Activated naive CD8-positive, alpha-beta T cell treated with anti-CD3 and anti-CD28 coated beads, Interleukin-2, amount 50 U/mL, for 16 hours (primary cell): ENCODE measurements around the gene PGM5.
"Not testable (repeated sequence)": the region's sequence is repeated elsewhere in the genome, so short reads cannot be mapped to it uniquely, and the experiment has no call there.

Experiments used
- DNase-seq: peaks from one replicate; pipeline ENCODE4 v3.0.0-alpha.2; 2020; ENCODE audit warnings: low read depth, low spot score

The PGM5 gene

GRCh38 chr9:68377723-68378122 lies 21.3 kb downstream of the PGM5 start:
- DNase-seq: not testable (repeated sequence)

- DNase-seq: not testable (repeated sequence)
Observed at GRCh38 chr9:68383894-68384293, 27.5 kb downstream of the PGM5 start.

GRCh38 chr9:68389558-68389957 lies 33.1 kb downstream of the PGM5 start:
- DNase-seq: not testable (repeated sequence)

- DNase-seq: not testable (repeated sequence)
Observed at GRCh38 chr9:68390737-68391136, 34.3 kb downstream of the PGM5 start.

GRCh38 chr9:68396411-68397094 lies 40.1 kb downstream of the PGM5 start:
- not testable (repeated sequence) for DNase-seq

GRCh38 chr9:68397095-68397423 lies 40.6 kb downstream of the PGM5 start:
- not testable (repeated sequence) for DNase-seq

- DNase-seq: not testable (repeated sequence)
Observed at GRCh38 chr9:68397796-68398195, 41.4 kb downstream of the PGM5 start.

GRCh38 chr9:68398324-68398723 lies 41.9 kb downstream of the PGM5 start:
- DNase-seq: not testable (repeated sequence)

- not testable (repeated sequence) for DNase-seq
Observed at GRCh38 chr9:68404421-68405185, 48.2 kb downstream of the PGM5 start.

- DNase-seq: not testable (repeated sequence)
Observed at GRCh38 chr9:68411865-68412264, 55.5 kb downstream of the PGM5 start.

GRCh38 chr9:68412754-68413153 lies 56.3 kb downstream of the PGM5 start:
- DNase-seq: not testable (repeated sequence)

GRCh38 chr9:68415065-68415464 lies 58.7 kb downstream of the PGM5 start:
- DNase-seq: not testable (repeated sequence)

- DNase-seq: no peak
Observed at GRCh38 chr9:68416936-68417564, 60.6 kb downstream of the PGM5 start.

- DNase-seq: no peak
Observed at GRCh38 chr9:68417762-68418161, 61.4 kb downstream of the PGM5 start.

- DNase-seq: no peak
Observed at GRCh38 chr9:68418259-68418845, 61.9 kb downstream of the PGM5 start.

- no peak for DNase-seq
Observed at GRCh38 chr9:68419901-68420300, 63.5 kb downstream of the PGM5 start.

GRCh38 chr9:68426755-68427154 lies 70.3 kb downstream of the PGM5 start:
- DNase-seq: no peak

- no peak for DNase-seq
Observed at GRCh38 chr9:68427216-68427977, 71.0 kb downstream of the PGM5 start.

- DNase-seq: no peak
Observed at GRCh38 chr9:68428481-68428880, 72.1 kb downstream of the PGM5 start.

GRCh38 chr9:68429631-68430030 lies 73.2 kb downstream of the PGM5 start:
- no peak for DNase-seq

GRCh38 chr9:68431307-68431706 lies 74.9 kb downstream of the PGM5 start:
- DNase-seq: no peak
